T-helper 22 cell (primary cell): Measurements from ENCODE around the gene CACNA2D2.
"Not testable (repeated sequence)": the region's sequence is repeated elsewhere in the genome, so short reads cannot be mapped to it uniquely, and the experiment has no call there.

Source experiments
- DNase-seq: peaks from one replicate; pipeline ENCODE4 v3.0.0-alpha.2; 2020; ENCODE audit warnings: low read depth

Gene CACNA2D2

DNA sequence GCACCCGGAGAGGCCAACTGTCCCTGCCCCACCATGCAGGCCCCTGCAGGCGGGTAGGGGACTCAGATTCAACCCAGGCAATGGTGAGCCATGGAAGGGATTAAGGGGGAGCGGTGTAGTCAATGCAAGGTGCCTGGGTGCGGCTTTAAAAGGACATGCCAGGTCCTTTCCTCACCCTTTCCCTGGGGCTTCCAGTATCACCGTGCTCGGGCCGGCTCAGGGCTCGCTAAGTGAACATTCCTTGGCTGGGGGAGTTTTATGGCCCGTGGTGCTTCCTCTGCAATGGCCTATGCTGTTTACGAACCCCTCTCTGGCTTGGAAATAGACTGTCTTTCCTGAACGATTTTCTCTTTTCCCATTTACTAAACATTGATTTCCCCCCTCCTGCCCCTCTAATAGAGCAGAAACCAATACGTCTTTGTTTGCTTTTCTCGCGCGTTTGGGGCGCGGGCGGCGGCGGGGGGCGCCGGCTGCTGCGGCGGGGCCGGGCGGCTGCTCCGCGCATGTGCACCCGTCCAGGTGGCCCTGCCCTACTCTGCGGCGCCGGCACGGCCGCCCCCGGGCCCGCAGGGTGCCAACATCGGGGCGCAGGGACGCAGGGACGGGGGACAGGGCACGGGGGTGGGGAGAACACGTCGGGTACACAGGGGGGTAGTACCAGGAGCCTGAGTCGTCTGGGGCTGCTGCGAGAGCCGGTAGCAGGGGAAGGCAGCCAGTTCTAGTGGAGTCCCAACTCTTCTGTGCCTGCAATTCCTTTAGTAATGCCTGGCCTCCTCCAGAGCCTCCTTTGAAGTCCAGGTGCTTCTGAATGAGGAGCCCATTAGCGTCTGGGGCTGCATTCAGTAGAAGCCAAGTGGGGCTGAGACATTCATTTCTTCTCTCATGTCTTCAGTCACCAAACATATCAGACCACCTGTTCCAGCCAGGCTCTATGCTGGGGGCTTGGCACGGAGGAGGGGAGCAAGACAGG lies 26.9 kb upstream of the CACNA2D2 start:
- DNase-seq, result no peak

DNA sequence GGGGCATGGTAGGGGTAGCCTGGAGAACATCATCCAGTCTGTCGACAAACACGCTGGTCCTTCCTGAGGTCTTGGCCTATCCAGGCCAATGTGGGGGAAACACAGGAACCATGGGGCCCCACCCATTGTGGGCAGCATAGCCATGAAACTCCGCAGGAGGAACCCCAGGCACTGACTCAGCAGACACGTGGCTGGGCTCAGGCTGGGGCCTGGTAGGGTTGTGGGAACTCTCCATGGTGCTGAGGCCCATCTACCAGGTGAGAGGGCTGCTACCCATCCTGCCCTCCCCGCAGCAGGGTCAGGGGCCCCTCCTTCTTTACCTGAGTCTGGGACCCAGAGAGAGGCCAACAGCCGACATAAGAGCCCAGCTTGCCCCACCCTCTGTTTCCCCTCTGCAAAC lies 22.6 kb upstream of the CACNA2D2 start:
- no peak for DNase-seq

DNA sequence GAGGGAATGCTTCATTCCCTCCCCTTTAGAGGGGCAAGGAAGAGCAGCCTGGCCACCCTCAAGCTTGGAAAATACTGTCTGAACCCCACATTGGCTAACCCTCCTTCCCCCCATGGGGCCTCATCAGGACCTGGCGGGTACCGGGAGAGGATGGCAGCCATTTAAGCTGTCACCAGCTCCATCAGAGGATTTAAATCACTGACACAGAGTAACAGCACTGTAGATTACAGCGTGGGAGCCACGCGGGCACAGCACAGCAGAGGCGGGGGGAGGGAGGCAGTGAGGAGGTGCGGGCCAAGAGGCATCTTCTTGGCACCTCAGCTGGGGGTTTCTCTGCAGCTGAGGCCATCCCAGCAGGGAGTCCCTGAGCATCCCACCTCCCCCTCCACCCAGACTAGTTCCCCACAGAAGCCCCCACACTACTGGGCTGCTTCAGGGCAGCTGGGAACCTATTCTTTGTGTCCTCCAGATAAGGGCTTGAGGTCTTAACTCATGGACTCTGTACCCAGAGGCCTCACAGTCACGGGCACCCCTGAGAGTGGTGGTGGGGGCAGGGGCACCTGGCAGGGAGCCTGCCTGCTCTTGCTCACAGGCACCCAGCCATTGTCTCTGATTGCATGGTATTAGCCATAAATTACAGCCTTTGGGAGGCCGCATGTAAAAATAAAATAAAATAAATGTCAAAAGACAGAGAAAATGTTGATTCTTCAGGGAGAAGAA lies 21.9 kb upstream of the CACNA2D2 start:
- no peak for DNase-seq

DNA sequence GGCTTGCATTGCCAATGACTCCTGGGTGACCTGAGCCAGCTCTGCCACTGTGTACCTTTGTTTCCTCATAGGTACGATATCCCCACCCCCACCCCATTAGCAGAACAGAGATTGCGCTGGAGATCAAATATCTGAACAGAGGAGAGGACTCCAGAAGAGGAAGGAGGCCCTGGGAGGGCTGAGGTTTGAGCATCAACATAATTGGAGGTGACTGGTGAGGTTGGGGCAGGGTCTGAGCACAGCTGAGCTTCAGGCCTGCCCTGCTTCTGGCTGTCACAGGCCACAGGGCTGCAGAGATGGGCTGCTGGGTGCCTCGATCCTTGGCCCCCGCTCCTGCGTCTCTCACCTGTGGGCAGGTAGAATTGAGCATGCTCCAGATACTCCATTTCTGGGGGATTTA lies 21.3 kb upstream of the CACNA2D2 start:
- no peak for DNase-seq

DNA sequence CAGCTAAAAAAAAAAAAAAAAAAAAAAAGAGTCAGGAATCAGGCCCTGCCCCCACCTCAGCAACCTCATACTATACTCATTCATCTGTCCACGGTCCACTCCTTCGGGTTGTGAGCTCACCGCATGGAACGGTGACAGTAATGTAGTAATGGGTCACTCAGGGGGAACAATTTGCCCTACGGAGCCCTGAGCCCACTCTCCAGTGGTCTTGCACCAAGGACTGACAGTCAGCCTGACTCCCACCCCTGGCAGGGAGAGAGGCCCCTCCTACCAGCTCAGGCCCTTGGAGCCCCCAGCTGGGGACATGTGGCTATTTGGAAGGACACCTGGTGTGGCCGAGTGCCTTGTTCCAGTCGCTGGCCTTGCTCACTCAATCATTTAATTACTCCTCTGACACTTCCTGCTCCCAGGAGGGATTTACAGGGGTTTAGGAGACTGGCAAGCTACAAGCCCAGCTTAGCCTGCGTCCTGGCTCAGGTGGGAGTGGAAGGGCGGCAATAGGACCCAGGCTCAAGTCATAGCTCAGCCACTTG lies 19.9 kb upstream of the CACNA2D2 start:
- no peak for DNase-seq

DNA sequence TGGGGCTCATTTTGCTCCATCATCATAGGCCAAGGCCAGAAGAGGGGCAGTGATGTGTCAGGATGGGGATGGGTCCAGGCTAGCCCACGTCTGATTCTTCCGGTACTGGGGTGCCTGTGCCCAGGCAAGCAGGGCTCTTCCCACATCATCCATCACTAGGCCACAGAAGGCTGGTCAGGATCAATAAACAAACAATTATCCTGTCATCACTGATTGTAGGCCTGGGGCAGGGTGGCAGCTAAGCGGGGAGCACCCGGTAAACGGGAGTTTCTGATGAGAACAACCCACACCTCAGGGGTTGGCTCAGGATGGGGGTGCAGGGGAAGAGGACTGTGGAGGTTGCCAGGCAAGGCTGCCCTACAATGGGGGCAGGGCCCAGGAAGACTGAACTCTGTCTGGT lies 18.1 kb upstream of the CACNA2D2 start:
- DNase-seq, result no peak

DNA sequence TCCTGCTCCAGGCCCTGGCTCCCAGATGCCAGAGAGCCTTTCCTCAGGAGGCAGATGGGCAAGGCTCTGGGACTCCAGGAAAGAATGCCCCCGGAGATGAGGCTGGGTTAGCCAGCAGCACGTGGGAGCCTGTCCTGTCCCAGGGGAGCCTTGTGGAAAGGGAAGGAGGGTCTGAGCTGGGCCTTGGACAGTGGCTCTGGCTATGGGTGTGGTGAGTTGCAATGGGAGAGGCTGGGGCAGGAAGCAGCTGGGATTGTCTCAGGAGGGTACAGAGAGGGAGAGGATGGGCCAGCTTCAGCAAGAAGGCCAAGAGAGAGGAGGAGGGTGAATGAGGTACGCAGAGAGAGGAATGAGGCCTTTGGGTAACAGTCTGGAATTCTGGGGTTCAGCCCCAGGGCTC lies 17.4 kb upstream of the CACNA2D2 start:
- no peak for DNase-seq

DNA sequence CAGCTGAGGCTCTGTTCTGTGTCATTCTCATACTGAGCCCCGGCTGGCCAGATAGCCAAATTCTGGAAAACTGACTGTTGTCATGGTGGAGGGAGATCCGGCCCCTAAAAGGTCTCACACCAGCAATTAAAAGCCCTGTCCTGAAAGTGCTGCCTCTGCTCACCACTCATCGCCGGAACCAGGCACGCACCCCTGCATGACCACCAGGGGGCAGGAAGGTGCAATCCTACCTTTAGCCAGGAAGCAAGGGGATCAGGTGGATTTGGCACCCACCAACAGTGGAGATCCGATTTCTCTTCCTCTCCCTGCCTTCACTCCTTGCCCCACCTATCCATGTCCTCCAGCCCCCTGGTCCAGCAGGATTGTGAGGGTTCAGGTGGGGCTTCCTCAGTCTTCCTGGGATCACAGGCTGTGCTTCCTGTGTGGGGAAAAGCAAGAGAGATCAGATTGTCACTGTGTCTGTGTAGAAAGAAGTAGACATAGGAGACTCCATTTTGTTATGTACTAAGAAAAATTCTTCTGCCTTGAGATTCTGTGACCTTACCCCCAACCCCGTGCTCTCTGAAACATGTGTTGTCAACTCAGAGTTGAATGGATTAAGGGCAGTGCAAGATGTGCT lies 16.1 kb upstream of the CACNA2D2 start:
- DNase-seq, result peak; percentile 44

DNA sequence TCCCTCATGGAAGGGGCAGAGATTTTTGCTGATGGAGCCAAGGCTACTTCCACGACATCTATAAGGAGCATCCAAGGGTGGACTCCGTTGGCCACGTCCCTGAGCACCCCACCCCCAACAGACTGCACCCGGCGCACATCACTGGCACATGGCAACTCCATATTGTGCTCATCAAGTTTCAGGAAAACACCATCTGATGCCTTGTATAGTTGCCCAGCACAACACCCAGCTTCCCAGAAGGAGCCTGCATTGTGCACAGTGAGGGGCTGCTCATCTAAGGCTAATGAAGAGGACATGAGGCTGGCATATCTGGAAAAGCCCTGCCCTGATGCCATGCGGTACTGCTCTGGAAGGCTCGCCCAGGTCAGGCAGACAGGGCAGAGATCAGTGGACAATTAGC lies 15.0 kb upstream of the CACNA2D2 start:
- DNase-seq, result no peak

DNA sequence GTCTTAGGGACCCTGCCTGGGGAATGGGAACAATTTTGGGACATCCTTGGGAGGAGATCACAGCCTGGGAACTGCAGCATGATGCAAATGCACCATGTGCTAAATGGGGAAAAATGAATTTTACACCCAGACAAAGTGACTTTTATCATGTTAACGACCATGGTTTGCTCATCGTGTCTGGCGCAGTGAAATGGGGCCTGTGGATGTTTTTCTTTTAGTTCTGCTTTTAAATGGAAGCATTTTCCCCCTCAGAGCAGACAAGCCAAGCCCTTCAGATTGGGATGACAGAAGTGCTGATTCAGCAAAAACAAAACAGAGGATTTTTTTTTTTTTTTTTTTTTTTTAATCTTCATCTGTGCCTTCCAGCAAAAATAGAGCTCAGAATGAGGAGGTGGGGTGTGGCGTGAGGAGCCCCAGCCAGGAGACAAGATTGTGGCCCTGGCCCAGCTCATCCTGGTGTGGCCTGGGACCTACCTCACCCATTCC lies 14.3 kb upstream of the CACNA2D2 start:
- no peak for DNase-seq

DNA sequence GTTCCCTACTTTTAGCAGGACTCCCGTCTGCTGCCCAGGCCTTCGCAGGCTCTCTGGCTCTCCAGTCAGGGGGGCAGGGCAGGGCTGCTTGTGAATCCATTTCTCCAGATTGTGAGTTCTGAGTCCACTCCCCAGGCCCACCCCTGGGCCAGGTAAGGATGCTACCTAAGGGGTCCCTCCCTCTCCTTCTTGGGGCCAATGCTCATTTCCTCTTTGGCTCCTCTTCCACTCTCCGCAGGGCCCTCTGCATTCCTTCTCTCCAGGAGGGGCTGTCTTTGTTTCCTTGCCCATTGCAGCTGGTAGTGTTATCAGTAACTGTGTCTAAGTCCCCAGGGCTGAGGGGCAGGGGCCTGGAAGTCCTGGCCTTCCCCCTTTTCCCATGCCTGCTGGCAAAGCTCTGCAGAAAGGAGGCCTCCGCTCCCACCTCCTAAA lies 13.0 kb upstream of the CACNA2D2 start:
- DNase-seq, result no peak

DNA sequence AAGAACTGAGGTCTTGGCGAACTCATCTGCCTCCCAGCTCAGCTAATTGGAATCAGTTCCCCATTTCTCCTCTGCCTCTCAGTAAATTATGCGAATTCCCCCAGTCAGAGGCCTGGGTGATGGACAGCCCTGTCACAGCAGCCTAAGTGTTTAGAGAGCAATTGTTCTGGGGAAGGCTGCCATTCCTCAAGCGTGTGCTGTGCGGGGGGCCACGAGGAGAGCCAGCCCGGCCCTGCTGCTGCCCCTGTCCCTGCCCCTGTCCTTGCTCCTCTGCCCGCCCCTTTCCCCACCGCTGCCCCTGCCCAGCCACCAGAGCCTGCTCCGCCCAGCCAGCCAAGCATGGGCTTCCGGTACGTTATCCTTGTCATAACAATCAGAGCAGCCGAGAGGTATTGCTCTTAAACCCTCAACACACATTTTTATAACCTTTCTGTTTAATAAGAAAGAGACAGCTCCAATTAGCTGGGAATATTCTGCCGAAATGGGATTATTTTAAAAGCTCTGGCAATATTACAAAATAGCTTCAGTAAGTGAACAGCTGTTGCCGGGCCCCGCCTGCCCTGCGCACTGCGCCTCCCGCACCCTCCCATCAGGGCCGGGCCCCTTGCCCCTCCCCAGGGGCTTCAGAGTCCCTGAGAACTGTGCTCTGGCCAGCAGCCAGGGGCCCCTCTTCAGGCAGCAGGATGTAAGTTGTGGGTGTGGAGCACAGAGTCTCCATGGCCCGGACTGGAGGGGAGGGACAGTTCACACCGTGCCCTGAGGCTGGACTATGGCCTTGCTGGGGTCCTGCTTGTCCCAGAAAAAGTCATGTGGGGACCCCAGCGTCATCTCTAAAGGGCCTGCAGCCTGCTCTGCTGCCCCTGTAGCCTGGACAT lies 12.4 kb upstream of the CACNA2D2 start:
- DNase-seq, result no peak

DNA sequence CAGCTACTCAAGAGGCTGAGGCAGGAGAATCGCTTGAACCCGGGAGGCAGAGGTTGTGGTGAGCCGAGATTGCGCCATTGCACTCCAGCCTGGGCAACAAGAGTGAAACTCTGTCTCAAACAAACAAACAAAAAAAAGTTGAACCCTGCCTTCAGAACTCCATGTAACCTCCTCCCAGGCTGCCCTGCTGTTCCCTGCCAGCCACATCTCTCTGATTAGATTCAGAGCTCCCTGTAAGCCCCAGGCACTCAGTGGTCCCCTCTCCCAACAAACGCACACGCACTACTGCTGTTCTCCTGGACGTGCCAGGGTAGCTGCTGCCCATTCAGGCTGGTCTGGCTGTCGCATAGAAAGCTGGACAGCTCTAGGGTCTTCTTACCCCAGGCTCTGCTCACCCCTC lies 9.5 kb upstream of the CACNA2D2 start:
- DNase-seq, result not testable (repeated sequence)

DNA sequence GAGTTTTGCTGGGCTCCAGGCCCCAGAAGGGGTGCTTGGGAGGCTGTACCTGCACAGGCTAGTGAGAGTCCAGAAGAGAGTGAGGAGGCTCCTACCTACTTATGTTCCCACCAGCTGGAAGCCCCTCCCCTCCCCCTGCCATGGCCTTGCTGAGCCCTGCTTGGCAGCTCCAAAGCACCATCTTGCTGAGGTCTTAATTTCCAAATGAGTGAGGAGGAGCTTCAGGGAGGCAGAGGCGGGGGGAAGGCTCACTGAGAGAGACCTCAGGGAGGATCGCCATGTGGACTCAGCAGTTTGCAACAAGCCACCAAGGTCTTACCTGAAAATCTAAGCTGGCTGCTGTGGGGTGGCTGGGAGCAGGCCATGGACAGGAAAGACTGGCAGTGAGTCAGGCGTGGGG lies 8.7 kb upstream of the CACNA2D2 start:
- no peak for DNase-seq

DNA sequence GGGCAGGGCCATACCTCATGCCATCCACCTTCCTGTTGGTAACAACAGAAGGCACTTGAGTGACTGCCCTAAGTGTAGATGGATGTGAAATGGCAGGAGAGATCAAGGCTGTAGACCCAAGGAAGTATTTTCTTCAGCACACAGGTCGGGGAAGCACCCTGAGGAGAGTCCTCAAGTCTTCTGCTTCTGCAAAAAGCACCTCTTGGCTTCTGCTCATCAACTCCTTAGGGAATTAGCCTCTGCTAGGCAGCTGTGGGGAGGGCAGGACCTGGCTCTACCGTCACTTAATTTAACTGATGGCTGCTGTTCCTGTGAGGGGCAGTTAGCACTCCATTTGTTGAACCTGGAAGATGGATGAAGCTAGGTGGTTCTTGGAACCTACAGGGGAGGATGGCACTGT lies 6.9 kb upstream of the CACNA2D2 start:
- DNase-seq, result no peak

DNA sequence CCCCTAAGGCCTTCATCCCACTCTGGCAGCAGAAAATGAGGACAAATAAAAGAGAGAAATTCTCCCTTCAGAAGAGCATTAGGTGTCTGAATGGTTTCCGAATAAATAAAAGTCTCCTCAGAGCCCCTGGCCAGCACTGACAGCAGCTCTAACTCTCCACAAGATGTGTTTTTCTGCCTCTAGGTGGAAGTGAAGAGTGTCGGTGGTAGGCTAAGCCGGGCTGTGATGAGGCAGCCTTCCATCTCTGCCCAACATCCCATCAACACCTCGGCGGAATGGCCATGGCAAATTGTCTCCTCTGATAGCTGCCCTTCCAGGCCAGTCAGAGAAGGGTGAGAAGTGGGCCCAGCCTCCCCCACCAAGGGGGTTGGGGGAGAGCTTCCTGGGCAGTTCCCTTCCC lies 6.3 kb upstream of the CACNA2D2 start:
- DNase-seq, result no peak

DNA sequence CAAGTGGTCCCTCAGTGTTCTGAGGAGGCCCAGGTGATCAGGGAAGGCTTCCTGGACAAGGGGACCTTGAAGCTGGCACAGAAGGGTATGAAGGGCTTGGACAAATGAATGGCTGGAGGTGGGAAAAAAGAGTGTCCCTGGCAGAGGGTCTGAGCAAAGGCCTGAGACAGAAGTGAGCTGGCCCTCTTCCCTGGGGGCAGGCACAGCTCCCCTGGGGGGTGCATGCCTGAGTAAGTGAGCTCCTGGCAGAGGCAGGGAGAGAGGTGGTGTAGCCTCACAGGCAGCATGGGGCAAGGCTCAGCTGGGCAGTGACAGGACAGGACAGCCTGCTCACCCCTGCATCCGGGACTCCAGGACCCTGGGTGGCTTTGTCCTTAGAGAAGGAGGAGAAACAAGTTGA lies 5.4 kb upstream of the CACNA2D2 start:
- no peak for DNase-seq

DNA sequence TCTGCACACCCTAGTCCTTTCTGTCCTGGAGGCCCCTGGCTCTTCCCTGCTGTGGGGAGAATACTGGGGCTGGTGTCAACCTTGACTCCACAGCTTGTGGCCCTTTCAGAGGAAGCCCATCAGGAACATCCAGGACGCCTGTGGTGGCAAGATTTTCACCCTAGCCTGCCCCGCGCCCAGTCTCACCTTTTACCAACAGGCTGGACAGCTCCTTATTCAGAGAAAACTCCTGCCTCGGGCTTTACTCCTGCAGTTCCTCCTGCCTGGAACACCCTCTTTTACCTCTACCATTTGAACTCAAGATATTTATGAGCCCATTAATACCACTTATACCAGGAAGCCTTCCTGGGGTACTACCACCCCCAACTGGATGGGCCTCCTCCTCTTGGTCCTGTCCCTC lies 2.7 kb upstream of the CACNA2D2 start:
- DNase-seq, result no peak

DNA sequence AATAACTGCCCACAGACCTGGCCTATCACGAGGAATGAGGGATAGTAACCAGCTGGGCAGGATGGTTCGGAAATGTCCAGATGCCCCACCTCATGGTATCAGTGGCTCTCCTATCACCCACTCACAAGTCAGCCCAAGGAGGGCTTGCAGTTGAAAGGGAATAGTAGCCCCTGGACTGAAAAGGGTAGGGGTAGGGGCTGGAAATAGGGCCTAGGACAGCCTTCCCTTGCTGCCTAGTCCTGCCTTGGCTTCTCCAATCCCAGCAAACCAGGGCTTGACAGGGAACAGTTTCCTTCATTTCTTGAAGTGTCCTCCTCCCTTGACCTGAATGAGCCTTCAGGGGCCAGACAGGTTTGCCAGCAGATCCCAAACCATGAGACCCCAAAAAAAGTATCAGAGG lies 1.2 kb upstream of the CACNA2D2 start:
- DNase-seq, result no peak

DNA sequence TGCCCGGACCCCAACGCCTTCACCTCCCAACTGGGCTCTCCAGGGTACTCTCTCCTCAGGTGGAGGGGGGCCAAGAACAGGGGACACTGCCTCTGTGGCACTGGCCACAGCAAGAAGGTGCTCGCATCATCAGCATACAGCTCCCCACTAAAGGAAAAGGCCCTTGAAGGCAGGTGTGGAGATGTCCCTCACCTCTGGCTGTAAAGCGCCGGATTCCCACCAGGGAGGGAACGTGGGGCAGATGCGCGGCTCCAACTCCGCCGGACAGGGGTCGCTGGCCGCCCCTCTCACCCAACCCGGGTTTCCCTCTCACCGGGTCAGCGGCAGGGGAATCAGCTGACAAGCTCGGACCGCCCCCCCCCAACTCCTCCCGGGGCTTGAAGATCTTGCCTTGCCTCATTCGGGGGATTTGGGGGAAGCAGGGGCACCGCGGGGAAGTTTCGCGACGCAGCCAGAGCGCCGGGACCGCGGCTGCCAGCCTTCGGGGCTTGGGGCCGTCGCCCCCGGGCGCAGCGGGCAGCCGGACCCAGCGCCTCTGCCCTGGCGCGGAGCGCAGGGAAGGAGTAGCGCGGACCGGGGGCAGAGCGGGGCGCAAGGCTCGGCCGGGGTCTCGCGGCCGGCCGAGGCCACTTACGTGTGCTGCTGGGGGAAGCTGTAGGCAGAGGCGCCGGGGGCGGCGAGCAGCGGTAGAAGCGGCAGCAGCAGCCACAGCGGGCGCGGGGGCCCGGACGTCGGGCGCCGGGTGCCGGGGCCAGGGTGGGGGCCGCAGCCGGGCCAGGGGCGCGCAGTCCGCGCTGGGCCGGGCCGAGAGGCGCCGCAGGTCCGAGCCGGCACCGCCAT lies 630 bp downstream of the CACNA2D2 start:
- no peak for DNase-seq

DNA sequence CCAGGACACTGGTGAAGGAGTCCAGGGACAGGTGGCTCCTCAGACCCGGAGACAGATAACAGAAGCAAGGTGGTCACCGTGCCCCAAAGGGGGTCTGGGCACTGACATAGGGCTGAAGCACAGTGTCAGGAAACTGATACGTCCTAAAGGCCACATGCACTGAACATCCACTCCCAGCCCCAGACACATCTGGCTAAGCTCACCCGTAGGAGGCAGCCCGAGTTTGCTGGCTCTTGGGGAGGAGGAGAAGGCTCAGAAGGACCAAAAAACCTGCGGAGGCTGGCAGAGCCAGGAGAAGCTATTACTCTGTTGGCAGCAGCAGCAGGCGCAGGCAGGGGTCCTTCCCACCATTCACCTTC lies 1.2 kb downstream of the CACNA2D2 start:
- no peak for DNase-seq
